Measurements from ENCODE around the gene NUDT22.

The NUDT22 gene

DNA sequence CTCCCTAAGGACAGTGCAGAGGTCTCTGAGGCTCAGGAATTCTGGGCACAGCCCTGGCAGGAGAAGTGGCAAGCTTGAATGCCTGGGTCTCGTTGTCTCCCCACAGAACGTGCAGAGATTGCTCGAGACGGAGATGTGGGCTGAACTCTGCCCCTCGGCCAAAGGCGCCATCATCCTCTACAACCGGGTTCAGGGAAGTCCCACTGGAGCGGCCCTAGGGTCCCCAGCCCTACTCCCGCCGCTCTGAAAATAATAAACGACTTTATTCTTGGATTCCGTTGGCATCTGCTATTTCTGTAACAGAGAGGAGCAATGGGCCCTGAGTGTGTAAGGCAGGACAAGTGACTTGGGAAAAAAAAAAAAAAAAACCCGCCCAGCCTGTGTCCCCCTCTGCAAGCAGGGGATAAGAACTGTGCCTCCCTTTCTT lies 3.7 kb downstream of the NUDT22 start:
- no peak for ATAC-seq

DNA sequence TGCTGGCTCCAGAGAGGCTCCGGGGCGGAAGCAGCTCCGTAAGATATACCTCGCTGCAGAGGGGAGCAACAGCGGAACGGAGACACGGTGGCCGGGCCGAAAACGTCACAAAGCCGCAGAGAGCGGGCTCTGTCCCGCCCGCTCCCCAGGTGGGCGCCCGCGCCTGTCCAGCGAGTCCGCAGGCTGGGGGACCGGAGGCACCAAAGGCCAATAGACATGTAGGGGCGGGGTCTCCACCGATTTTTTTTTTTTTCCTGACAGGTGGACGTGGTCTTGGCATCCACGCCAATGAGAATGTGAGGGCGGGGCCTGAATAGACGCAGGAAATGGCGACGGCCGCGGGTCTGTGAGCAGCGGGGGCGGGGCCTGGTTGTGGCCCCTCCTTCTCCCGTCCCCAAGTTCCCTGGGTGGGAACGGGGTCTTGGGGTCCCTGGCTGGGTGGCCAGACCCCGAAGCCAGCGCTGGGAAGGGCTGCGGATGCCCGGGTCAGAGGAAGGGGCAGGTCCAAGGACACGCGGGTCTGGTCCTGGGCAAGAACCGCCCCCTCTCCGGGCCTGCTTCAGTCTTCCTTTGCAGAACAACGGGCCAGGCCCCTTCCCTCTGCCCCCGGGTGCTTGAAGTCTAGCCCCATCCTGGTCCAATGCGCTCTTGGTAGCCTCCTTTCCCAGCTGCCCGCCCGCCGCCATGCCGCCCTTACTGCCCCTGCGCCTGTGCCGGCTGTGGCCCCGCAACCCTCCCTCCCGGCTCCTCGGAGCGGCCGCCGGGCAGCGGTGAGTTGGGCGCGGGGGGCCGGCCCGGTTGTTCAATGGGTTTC lies 4.3 kb downstream of the NUDT22 start, which contains the start of gene DNAJC4:
DNAJC4 (plus strand) TSS at position 378 of the 814 bp plus-strand sequence; CDS start at position 685, 307 bp downstream.
- ATAC-seq = peak; percentile 48 to 52

DNA sequence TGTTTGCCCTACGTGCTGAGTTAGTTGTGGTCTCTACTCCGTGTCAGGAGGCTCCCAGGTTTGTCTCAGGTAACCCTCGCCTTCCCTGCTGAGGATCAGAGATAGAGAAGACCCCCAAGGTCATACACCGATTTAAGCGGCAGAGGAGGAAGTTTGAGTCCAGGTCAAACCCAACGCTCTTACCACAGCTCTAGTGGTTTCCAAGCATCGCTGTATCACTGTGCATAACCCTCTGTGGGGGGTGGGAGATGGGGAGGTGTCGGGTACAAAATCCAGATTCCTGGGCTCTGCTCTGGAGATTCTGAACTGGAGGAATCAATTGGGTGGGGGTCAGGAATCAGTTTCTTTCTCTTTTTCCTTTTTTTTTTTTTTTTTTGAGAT lies 4.9 kb downstream of the NUDT22 start:
- ATAC-seq = no peak

DNA sequence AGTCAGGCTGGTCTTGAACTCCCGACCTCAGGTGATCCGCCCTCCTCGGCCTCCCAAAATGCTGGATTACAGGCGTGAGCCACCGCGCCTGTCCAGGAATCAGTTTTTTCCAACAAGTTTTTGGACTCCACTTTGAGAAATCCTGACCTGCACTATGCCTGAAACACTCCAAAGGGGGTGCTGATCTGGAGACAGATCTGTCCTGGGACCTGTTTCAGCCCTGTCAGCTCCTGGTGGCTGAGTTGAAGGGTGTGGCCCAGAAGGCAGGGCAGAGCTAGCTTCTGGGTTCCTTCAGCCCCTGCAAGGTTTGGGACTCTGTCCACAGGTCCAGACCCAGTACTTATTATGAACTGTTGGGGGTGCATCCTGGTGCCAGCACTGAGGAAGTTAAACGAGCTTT lies 5.5 kb downstream of the NUDT22 start:
- ATAC-seq = no peak

DNA sequence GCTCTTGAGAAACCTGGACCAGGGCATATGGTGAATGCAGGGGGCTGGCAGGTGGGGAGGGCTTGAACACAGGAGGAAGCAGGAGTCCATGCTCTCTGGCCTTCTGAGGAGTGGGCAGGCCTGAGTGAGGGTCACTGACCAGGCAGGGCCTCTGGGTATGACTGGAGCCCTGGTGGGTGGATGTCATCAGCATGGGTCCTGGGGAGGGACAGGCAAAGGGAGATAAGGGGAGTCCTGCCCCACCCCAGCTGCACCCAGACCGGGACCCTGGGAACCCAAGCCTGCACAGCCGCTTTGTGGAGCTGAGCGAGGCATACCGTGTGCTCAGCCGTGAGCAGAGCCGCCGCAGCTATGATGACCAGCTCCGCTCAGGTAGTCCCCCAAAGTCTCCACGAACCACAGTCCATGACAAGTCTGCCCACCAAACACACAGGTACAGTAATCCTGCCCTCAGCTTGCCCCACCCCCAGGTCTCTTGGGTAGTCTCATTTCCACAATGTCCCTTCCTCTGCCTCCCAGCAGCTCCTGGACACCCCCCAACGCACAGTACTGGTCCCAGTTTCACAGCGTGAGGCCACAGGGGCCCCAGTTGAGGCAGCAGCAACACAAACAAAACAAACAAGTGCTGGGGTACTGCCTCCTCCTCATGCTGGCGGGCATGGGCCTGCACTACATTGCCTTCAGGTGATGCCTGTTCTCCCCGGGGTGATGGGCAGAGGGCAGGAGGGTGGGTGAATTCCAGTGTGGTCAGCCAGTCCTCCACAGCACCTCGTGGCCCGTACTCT lies 6.3 kb downstream of the NUDT22 start:
- no peak for ATAC-seq

DNA sequence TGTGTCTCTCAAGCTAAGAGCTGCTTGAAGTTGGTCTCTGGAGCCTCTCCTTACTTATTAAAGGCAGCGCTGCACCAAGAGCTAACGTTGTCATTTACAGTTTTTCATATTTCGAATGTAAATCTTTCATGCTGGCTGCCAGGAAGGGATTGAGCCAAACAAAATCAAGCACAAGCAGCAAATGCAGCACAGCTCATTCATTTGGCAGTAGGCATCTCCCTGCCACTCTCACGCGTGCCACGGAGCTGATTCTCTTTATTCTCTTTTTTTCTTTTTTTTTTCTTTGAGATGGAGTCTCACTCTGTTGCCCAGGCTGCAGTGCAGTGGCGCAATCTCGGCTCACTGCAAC lies 6.9 kb downstream of the NUDT22 start:
- no peak for ATAC-seq

DNA sequence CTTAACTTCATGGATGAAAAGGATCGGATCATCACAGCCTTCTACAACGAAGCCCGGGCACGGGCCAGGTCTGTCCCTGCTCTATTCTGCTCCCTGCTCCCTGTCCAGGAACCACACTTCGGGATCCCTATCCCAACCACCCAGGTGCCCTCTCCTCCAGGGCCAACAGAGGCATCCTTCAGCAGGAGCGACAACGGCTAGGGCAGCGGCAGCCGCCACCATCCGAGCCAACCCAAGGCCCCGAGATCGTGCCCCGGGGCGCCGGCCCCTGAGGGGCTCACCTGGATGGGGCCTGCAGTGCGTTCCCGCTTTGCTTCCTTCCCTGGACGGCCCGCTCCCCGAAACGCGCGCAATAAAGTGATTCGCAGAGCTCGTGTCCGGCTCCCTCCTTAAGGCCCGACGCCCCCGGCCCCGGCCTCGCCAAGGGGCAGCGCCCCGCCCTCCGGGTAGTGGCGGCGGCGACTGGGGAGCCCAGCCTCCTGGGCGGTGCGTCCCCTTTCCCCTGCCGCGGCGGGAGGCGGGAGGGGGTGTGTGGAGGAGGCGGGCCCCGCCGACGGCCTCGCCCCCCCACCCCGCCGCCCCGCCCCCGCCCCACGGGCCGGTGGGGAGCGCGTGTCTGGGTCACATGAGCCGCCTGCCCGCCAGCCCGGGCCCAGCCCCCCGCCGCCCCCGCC lies 8.0 kb downstream of the NUDT22 start, which contains the start of gene VEGFB:
VEGFB (plus strand) TSS at position 672 of the 674 bp plus-strand sequence. CDS start 250 bp downstream, outside the sequence.
- peak; percentile 49 to 59 for ATAC-seq

DNA sequence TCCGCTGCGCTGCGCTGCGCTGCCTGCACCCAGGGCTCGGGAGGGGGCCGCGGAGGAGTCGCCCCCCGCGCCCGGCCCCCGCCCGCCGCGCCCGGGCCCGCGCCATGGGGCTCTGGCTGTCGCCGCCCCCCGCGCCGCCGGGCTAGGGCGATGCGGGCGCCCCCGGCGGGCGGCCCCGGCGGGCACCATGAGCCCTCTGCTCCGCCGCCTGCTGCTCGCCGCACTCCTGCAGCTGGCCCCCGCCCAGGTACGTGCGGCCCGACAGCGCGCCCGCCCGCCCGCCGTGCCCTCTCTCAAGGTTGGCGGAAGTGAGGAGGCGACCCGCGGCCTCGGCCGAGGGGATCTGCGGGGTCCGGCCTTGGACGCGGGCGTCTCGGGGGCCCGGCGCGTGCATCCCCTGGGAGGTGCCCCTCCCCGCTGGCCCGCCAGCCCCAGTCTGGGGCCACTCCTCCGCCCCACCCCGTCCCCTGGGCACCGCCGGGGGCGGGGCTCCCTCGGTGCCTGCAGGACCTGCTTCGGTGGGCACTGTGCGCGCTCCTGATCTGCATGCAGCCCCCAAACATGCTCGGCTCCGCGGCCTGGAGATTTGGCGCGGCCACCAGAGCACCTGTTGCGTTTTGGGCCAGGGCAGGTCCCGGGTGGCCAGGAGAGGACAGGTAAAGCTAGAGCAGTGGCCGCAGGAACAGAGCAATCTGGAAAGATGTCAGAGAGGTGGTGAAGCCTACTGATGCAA lies 8.7 kb downstream of the NUDT22 start:
- ATAC-seq = peak; percentile 57 to 61

DNA sequence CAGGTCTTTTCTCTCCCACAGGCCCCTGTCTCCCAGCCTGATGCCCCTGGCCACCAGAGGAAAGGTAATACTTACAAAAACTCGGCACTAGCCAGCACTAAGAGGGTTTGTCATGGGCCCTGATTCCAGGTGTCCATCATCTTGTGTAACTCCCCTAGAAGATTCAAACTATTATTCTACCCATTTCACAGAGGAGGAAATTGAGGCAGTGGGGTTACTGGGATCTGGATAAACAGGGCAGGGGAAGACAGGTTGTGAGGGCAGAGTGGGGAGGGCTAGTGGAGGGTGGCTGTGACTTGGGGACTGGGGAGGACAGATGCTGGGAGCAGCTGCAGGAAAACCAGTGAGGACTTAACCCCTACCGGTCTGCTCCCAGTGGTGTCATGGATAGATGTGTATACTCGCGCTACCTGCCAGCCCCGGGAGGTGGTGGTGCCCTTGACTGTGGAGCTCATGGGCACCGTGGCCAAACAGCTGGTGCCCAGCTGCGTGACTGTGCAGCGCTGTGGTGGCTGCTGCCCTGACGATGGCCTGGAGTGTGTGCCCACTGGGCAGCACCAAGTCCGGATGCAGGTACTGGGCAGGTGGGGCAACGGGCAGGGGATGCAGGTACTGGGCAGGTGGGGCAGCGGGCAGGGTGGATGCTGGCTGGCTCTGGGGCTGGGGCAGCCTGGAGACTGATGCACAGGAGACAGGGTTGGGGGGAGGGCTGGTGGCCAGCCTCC lies 9.5 kb downstream of the NUDT22 start:
- ATAC-seq = no peak

DNA sequence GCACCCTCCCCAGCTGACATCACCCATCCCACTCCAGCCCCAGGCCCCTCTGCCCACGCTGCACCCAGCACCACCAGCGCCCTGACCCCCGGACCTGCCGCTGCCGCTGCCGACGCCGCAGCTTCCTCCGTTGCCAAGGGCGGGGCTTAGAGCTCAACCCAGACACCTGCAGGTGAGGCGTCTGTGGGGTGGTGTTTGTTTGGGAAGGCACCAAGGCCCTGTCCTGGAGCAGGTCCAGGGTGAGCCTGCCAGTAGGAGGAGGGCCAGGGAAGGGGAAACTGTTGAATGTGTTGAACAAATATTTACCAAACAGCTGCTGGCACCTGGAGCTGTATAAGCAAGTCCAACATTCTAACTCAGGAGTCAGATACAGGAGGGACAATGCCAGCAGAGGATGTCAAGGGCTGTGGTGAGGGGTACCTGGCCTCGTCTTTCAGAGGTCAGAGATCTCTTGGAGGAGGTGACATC lies 11.4 kb downstream of the NUDT22 start:
- no peak for ATAC-seq

DNA sequence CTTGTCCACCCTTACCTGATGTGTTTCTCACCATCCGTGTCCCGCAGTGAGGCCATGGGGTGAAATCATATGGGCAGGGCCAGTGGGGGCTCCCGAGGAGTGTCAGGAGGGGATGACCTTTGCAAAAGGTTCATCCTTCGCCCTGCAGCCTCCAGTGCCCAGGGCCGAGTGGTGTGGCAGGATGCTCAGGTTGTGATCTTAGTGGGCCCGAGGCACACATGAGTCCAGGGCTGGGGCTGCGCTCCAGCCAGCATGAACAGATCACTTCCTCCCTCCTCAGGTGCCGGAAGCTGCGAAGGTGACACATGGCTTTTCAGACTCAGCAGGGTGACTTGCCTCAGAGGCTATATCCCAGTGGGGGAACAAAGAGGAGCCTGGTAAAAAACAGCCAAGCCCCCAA lies 12.0 kb downstream of the NUDT22 start:
- no peak for ATAC-seq

DNA sequence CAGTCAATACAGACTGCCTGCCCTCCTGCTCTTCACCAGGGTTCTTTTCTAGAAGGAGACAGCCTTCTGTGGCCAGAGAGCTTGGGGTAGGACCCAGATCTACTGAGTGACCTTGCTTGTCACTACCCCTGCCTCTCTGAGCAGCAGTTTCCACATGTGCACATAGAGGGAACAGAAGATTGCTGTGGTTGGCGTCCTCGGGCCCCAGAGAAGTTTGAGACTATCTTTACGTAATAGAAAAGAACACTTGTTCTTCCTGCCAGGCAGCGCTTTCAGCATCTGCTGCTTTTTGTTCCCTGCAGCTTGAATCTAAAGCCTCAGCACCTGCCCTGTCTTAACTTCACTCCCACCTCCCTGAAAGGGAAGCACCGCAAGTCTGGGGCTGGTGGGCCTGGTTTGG lies 12.9 kb downstream of the NUDT22 start:
- ATAC-seq = no peak

DNA sequence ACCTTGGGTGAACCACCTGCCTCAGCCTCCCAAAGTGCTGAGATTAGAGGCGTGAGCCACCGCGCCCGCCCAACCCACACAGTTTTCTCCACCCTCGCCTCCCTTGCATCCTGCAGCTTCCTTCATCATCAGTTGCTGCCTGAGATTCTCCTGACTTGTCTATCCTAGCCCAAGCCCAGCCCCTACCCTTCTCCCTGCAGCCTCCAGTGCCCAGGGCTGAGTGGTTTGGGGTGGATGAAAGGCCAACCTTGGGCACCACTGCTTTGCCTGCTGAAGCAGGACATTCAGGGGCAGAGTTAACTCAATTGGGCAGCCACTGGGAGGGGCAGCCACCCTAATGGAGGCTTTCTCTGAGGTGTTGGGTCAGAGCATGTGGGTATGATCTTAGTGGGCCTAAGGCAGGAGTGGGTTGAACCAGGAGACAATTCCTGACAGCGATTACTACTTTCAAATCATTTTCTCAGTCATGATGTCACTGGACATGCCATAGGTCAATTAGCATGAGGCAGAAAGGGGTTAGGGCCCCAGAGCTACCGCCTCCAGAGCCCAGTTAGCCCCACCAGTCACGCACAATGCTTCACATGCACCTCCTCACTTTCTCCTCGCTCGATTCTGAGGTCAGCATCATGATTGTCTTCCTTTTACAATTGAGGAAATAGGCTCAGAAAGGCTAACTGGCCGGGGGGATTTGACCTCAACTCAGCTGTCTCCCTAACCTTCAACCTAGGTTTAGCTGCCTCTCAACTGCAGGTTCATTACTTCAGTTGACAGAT lies 13.8 kb downstream of the NUDT22 start:
- no peak for ATAC-seq

DNA sequence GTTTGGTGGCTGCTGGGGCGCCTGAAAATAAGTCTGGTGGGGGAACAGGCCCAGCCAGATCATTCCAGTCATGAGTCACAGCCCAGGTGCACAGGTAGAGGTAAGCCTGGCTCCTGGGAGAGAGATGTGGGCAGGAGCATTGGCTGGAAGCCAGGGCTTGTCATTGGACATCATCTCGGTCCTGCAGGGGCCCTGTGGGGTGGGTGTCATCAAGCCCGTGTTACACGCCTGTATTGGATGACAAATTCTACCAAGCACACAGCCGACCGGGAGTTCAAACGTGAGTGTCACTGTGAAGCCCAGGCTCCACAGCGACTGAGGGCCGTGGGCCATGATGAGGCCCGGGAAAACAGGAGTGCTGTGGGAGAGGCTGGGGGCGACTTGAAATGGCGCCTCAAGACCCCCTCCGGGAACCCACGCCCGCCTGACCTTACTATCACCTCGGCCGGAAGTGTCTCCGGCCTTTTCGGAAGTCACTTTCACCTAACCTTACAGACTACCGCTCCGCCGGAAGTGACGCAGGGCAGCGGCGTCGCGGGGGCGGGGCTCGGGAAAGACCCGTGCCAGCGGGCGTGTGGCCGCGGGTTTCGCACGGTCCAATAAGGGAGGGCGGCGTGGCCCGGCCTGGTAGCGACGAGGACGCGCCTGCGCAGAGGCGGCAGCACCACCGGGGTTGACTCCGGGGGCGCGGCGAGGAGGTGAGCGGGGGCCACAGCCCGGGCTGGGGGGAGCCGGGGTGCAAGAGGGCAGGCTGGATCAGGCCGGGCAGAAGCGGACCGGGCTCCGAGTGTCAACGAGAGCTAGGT lies 14.6 kb downstream of the NUDT22 start, which contains the start of gene FKBP2:
FKBP2 (plus strand) TSS at position 661 of the 806 bp plus-strand sequence. CDS start 1,293 bp downstream, outside the sequence.
- peak; percentile 58 to 68 for ATAC-seq

DNA sequence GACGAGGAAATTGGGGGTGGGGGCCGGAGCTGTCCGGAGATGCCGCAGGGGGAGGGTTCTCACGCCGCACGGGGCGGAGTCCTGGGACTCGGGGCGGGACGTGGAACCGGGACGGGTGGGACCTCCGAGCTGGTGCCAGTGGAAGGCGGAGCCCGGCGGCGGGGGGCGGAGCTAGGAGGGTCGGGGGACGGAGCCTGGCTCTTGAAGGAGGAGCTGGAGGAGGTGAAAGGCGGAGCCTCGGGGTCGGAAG lies 15.1 kb downstream of the NUDT22 start:
- ATAC-seq = peak; percentile 74

DNA sequence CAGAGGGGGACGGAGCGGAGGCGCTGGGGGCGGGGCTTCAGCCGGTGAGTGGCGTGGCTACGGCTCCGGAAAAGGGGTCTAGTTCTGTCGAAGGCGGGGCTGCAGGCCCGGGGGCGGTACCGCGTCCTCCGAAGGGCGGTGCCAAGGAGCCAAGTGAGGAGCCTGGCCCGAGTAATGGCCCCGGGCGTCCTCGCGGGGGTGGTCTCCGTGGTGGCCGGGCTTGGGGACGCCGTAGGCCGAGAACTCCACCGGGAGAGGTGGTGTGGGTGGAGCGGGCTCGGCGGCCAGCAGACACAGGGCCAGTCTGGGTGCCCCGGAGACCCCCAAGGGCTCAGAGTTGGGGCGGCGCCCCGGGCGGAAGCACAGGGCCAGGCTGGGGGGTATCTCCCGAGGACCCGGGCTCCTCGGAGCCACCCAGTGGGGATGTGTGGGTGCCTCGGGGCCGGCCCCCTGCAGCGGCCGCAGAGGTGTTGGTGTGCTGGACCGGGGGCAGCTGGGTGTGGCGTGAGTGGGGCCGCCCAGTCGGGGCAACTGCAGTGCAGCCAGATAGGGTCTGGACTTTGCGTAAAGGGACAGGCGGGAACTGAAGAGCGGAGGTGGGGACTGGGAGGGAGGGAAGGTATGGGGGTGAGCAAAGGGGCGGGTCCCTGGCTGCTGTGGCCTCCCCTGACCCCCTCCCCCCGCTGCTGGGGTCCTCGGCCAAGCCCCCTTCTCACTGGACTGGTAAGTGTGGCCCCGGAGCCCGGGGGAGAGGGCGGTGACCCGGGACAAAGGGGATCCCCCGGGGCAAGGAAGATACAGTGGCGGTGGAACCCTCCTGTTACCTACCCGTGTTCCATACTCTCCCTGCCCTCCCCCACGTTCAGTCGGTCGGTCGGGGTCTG lies 15.7 kb downstream of the NUDT22 start:
- ATAC-seq = peak in 1 of 2 donors; percentile 71

DNA sequence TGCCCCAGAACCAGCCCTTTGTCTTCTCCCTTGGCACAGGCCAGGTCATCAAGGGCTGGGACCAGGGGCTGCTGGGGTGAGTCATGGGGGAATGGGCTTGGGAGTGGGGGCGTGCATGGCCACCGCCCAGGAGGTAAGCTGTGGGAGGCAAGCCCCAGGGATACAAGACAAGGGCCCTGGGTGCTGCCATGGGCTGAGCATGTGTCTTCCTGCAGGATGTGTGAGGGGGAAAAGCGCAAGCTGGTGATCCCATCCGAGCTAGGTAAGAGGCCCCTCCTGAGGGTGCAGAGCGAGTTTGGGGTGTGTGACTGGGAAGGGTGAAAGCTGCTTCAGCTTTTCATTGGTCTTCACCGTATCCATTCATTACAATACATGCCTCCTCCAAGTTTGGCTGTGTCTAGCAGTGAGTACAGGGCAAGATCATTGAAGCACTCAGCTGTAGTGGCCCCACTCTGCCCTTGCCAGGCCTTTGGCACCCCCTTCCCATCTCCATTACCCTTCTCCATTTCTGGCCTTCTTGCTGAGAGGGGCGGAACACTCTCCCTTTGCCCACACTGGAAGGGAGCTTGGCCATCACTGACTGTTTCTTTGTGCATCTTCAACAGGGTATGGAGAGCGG lies 17.3 kb downstream of the NUDT22 start:
- ATAC-seq = no peak

DNA sequence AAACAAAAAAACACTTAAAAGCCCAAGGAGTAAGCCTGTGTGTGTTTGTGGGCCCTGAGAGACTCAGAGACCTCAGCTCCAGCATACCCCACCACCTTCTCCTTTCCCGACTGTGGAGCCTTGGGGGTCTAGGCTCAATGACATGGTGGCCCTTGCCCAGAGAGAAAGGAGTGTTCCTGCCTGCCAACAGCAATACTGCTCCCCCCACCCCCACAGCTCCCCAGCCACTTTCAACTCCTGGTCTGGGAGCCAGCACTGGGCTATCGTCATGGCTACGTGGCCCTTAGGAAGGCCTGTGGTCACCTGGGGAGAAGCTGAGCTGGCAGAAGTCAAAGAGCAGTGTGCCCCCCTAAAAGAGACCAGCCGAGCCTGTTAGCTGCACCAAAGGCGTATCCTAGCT lies 18.0 kb downstream of the NUDT22 start:
- ATAC-seq = no peak

DNA sequence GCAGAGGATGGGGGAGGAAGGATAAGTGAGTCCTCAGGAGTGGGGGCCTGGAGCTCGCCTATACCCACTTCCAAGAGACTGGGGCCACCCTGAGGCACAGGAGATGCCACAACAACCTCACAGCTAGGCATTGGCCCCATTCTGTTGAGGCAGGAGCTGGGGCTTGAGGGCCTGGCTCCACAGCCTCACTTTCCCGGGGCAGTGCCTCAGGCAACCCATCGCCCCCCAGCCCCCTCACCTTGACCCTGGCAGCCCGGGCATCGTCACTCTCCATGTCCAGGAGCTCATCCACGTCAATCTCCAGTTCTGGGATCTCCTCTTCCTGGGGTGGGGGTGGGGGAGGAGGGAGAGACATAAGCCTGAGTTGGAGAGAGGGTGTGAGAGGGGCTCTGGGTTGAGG lies 18.9 kb downstream of the NUDT22 start:
- ATAC-seq = no peak
